CD14-positive monocyte (primary cell): ENCODE data around the gene TSHZ2. TPM values are rescaled to one million over a fixed set of nuclear protein-coding genes. Genes with fewer than 3 reads are reported as not detected.

Experiments used
- DNase-seq, 3 donors: peaks; one replicate each; pipeline ENCODE4 v3.0.0-alpha.2; 2011 to 2022
- H2AFZ ChIP-seq: 2 replicates; pipeline ENCODE4 v1.6.0; 2012; ENCODE audit warnings: mild to moderate bottlenecking, low read depth, low read length, inconsistent platforms; ENCODE audit not compliant: insufficient read depth, poor library complexity, severe bottlenecking
- H3K27ac ChIP-seq, 2 donors: 1 replicate in 1 of 2; 2 replicates in 1 of 2; pipeline ENCODE4 v1.5.1; 2012 to 2013; ENCODE audit warnings: low read length in 2 of 2, control low read depth in 1 of 2, inconsistent platforms in 1 of 2, low read depth in 1 of 2, mild to moderate bottlenecking in 1 of 2
- H3K27me3 ChIP-seq, 2 donors: one replicate each; pipeline versions ENCODE4 v1.6.0 to v1.6.1; 2011 to 2013; ENCODE audit warnings: low read length in 2 of 2; ENCODE audit not compliant: control insufficient read depth in 2 of 2, insufficient read depth in 2 of 2
- H3K36me3 ChIP-seq, 2 donors: replicated peaks in 1 of 2; 1 replicate in 1 of 2; 2 replicates in 1 of 2; pipeline versions ENCODE4 v1.5.1 to v1.6.1; 2012 to 2013; ENCODE audit warnings: low read length in 2 of 2, control low read depth in 1 of 2, inconsistent platforms in 1 of 2, mild to moderate bottlenecking in 1 of 2; ENCODE audit not compliant: insufficient read depth in 2 of 2, control insufficient read depth in 1 of 2
- H3K4me1 ChIP-seq, 2 donors: 1 replicate in 1 of 2; 2 replicates in 1 of 2; pipeline versions ENCODE4 v1.5.1 to v1.6.1; 2012 to 2013; ENCODE audit warnings: low read length in 2 of 2, control low read depth in 1 of 2, inconsistent platforms in 1 of 2, mild to moderate bottlenecking in 1 of 2, moderate library complexity in 1 of 2; ENCODE audit not compliant: insufficient read depth in 2 of 2, control insufficient read depth in 1 of 2
- H3K4me2 ChIP-seq: replicated peaks from 2 replicates; pipeline ENCODE3; 2012; ENCODE audit warnings: low read length, moderate library complexity, mild to moderate bottlenecking; ENCODE audit not compliant: poor library complexity, severe bottlenecking; ENCODE audit errors: extremely low read depth
- H3K4me3 ChIP-seq, 3 experiments: fragments of 200-600 bp in 1 of 3; sonication (generic) in 1 of 3; replicated peaks in 1 of 3; 1 replicate in 2 of 3; 2 replicates in 1 of 3; pipeline ENCODE4 v1.5.1; 2011 to 2013; ENCODE audit warnings: low read length in 3 of 3, mild to moderate bottlenecking in 3 of 3, control low read depth in 2 of 3, low read depth in 2 of 3, inconsistent platforms in 1 of 3, moderate library complexity in 1 of 3
- H3K79me2 ChIP-seq: 2 replicates; pipeline ENCODE4 v1.6.0; 2012; ENCODE audit warnings: mild to moderate bottlenecking, control low read depth, inconsistent platforms, low read length, moderate library complexity; ENCODE audit not compliant: insufficient read depth
- H3K9ac ChIP-seq: 2 replicates; pipeline ENCODE4 v1.6.0; 2017; ENCODE audit warnings: low read length, mild to moderate bottlenecking; ENCODE audit not compliant: insufficient read depth, poor library complexity, severe bottlenecking
- H3K9me3 ChIP-seq, 2 donors: replicated peaks in 1 of 2; 1 replicate in 1 of 2; 2 replicates in 1 of 2; pipeline versions ENCODE4 v1.5.1 to v1.6.1; 2012 to 2013; ENCODE audit warnings: low read length in 2 of 2, control low read depth in 1 of 2; ENCODE audit not compliant: control insufficient read depth in 1 of 2, insufficient read depth in 1 of 2
- H4K20me1 ChIP-seq: 2 replicates; pipeline ENCODE4 v1.6.0; 2012; ENCODE audit warnings: mild to moderate bottlenecking, low read length, control low read depth, moderate library complexity; ENCODE audit not compliant: insufficient read depth
- H3K27ac Mint-ChIP-seq, 7 donors: one replicate each; pipeline ENCODE4 v1.8.0; 2020; ENCODE audit warnings: mild to moderate bottlenecking in 7 of 7, mixed read lengths in 7 of 7, moderate library complexity in 6 of 7, inconsistent platforms in 2 of 7
- H3K27me3 Mint-ChIP-seq, 3 donors: one replicate each; pipeline ENCODE4 v1.8.0; 2021 to 2022; ENCODE audit warnings: low read depth in 3 of 3, mild to moderate bottlenecking in 3 of 3, mixed read lengths in 3 of 3, moderate library complexity in 3 of 3, inconsistent platforms in 1 of 3
- H3K36me3 Mint-ChIP-seq, 2 donors: one replicate each; pipeline ENCODE4 v1.8.0; 2020; ENCODE audit warnings: mixed read lengths in 2 of 2, inconsistent platforms in 1 of 2, mild to moderate bottlenecking in 1 of 2
- H3K4me1 Mint-ChIP-seq: one replicate; pipeline ENCODE4 v1.8.0; 2020; ENCODE audit warnings: mild to moderate bottlenecking, mixed read lengths
- H3K4me3 Mint-ChIP-seq, 2 donors: one replicate each; pipeline ENCODE4 v1.8.0; 2020; ENCODE audit warnings: mild to moderate bottlenecking in 2 of 2, mixed read lengths in 2 of 2, moderate library complexity in 1 of 2
- H3K9me3 Mint-ChIP-seq, 7 donors: one replicate each; pipeline ENCODE4 v1.8.0; 2020 to 2022; ENCODE audit warnings: mixed read lengths in 7 of 7, mild to moderate bottlenecking in 6 of 7, moderate library complexity in 6 of 7, inconsistent platforms in 2 of 7
- CTCF ChIP-seq: fragments of 200-600 bp; IDR thresholded peaks from one replicate; pipeline ENCODE4 v1.8.0; 2022; ENCODE audit warnings: antibody characterized with exemption, mild to moderate bottlenecking
- WGBS: methylation state at CpG from one replicate; pipeline ENCODE4 v1.1.5; 2013; ENCODE audit warnings: missing lambda C conversion rate; ENCODE audit not compliant: insufficient coverage; 5-methylcytosine and 5-hydroxymethylcytosine counted together
- intact Hi-C, 2 donors: fragments of 100-400 bp; cut with micrococcal nuclease; formaldehyde crosslinking; loops; one replicate each; pipeline versions ENCODE4 v1.15.0 to v1.15.1; 2023
- polyA plus RNA-seq, 3 donors: library from polyadenylated mRNA; depleted of rRNA in 1 of 3; unstranded in 2 of 3; stranded (reverse) in 1 of 3; fragments of 300-500 nt in 2 of 3; fragments of >200 nt in 1 of 3; fragmentation: Illumina TruSeq in 2 of 3; gene quantifications; 1 replicate in 2 of 3; 2 replicates in 1 of 3; pipeline ENCODE4 v1.2.3, GENCODE V29; 2012 to 2021

The TSHZ2 gene
- polyA plus RNA-seq, 3 donors, result not detected

- no peak for DNase-seq
- Histone ChIP-seq H4K20me1 (no peaks in the 10 kb centered on the region), H3K36me3 (no peaks in the 10 kb centered on the region), H2AFZ (no peak overlapping the region), H3K4me2 (no peak overlapping the region), H3K9me3 (no peaks in the 10 kb centered on the region), H3K9ac (no peak overlapping the region), H3K4me1 (no peaks in the 10 kb centered on the region), H3K79me2 (no peaks in the 10 kb centered on the region), H3K4me3 (no peak overlapping the region), H3K27me3 (no peaks in the 10 kb centered on the region), H3K27ac (no peak overlapping the region)
- Mint-ChIP-seq H3K27me3 (peaks cover 1 to 2% (median 2%) of the 10 kb centered on the region in 3 donors), H3K36me3 (no peaks in the 10 kb centered on the region), H3K27ac (no peak overlapping the region), H3K4me3 (no peak overlapping the region), H3K4me1 (no peaks in the 10 kb centered on the region), H3K9me3 (peaks cover 0 to 1% (median 0%) of the 10 kb centered on the region in 7 donors)
- 84% methylated on average over 13 of the region's 18 CpGs for WGBS
- intact Hi-C loops, result no loop called here
- no peak for TF ChIP-seq CTCF
Measured at GRCh38 chr20:53345536-53346334, 373.6 kb downstream of the TSHZ2 start.

- H3K4me3 Mint-ChIP-seq, result no peak overlapping the region
- intact Hi-C loops, result no loop called here
- peaks cover 0 to 1% (median 0%) of the 10 kb centered on the region in 7 donors for H3K9me3 Mint-ChIP-seq
- Histone ChIP-seq H3K9ac (no peak overlapping the region), H3K4me2 (no peak overlapping the region), H4K20me1 (no peaks in the 10 kb centered on the region), H3K9me3 (no peaks in the 10 kb centered on the region), H2AFZ (no peak overlapping the region), H3K4me3 (no peak overlapping the region), H3K4me1 (no peaks in the 10 kb centered on the region), H3K27ac (no peak overlapping the region), H3K36me3 (no peaks in the 10 kb centered on the region), H3K27me3 (no peaks in the 10 kb centered on the region), H3K79me2 (no peaks in the 10 kb centered on the region)
- no peaks in the 10 kb centered on the region for H3K36me3 Mint-ChIP-seq
- DNase-seq, result no peak
- no peak overlapping the region for H3K27ac Mint-ChIP-seq
- H3K27me3 Mint-ChIP-seq, result peaks cover 1 to 2% (median 2%) of the 10 kb centered on the region in 3 donors
- H3K4me1 Mint-ChIP-seq, result no peaks in the 10 kb centered on the region
- no peak for TF ChIP-seq CTCF
- WGBS, result 96% methylated on average over 10 of the region's 11 CpGs
Measured at GRCh38 chr20:53346335-53346648, 374.1 kb downstream of the TSHZ2 start.
